Mesendoderm (in vitro differentiated cells): ENCODE data around the gene DNAJC4.
A peak's percentile ranks its signal among the peaks of the same experiment; 100 is the strongest.

Experiments
- DNase-seq: peaks from one replicate; pipeline ENCODE4 v3.0.0; 2013
- H2AK5ac ChIP-seq: 2 replicates; pipeline ENCODE4 v1.6.1; 2013; ENCODE audit warnings: low read length, inconsistent platforms
- H2BK120ac ChIP-seq: 2 replicates; pipeline ENCODE4 v1.6.1; 2013; ENCODE audit warnings: low read depth, mild to moderate bottlenecking, low read length, moderate library complexity, mixed read lengths
- H2BK15ac ChIP-seq: replicated peaks from 2 replicates; pipeline ENCODE4 v1.6.1; 2013; ENCODE audit warnings: low read depth, mild to moderate bottlenecking, moderate library complexity
- H2BK5ac ChIP-seq: 2 replicates; pipeline ENCODE4 v1.6.1; 2013; ENCODE audit warnings: low read length, inconsistent platforms
- H3K18ac ChIP-seq: 2 replicates; pipeline ENCODE4 v1.6.1; 2013; ENCODE audit warnings: mild to moderate bottlenecking, low read length, mixed read lengths
- H3K23ac ChIP-seq: one replicate; pipeline ENCODE4 v1.6.1; 2013; ENCODE audit warnings: low read length
- H3K27ac ChIP-seq: 2 replicates; pipeline ENCODE4 v1.5.1; 2013; ENCODE audit warnings: low read depth, mild to moderate bottlenecking, inconsistent platforms, low read length, moderate library complexity
- H3K27me3 ChIP-seq: 2 replicates; pipeline ENCODE4 v1.6.1; 2013; ENCODE audit warnings: low read length, control low read depth, mild to moderate bottlenecking, inconsistent platforms; ENCODE audit not compliant: insufficient read depth, poor library complexity
- H3K36me3 ChIP-seq: 2 replicates; pipeline ENCODE4 v1.6.1; 2013; ENCODE audit warnings: low read length, inconsistent platforms; ENCODE audit not compliant: control insufficient read depth, insufficient read depth
- H3K4ac ChIP-seq: one replicate; pipeline ENCODE4 v1.6.1; 2013; ENCODE audit warnings: low read depth, mild to moderate bottlenecking, low read length, moderate library complexity
- H3K4me1 ChIP-seq: 2 replicates; pipeline ENCODE4 v1.6.1; 2013; ENCODE audit warnings: low read depth, low read length, inconsistent platforms; ENCODE audit not compliant: control insufficient read depth
- H3K4me2 ChIP-seq: 2 replicates; pipeline ENCODE4 v1.6.1; 2013; ENCODE audit warnings: low read length
- H3K4me3 ChIP-seq: 2 replicates; pipeline ENCODE4 v1.5.1; 2013; ENCODE audit warnings: mild to moderate bottlenecking, low read length
- H3K56ac ChIP-seq: one replicate; pipeline ENCODE4 v1.6.1; 2013; ENCODE audit warnings: low read length
- H3K79me1 ChIP-seq: 2 replicates; pipeline ENCODE4 v1.6.1; 2013; ENCODE audit warnings: low read length, inconsistent platforms
- H3K79me2 ChIP-seq: 2 replicates; pipeline ENCODE4 v1.6.1; 2013; ENCODE audit warnings: mild to moderate bottlenecking, low read length; ENCODE audit not compliant: control insufficient read depth, insufficient read depth
- H3K9ac ChIP-seq: 2 replicates; pipeline ENCODE4 v1.6.1; 2013; ENCODE audit warnings: low read length, inconsistent platforms
- H4K5ac ChIP-seq: one replicate; pipeline ENCODE4 v1.6.1; 2013; ENCODE audit warnings: low read length
- H4K8ac ChIP-seq: one replicate; pipeline ENCODE4 v1.6.1; 2013; ENCODE audit warnings: low read depth, mild to moderate bottlenecking, control low read depth, low read length, moderate library complexity
- WGBS: extraction: QIAGEN DNeasy Blood & Tissue Kit; methylation state at CpG from one replicate; pipeline ENCODE4 v1.1.7; 2013; ENCODE audit warnings: low lambda C conversion rate, missing lambda C conversion rate; ENCODE audit not compliant: insufficient coverage; ENCODE audit errors: extremely low coverage; 5-methylcytosine and 5-hydroxymethylcytosine counted together

Gene DNAJC4

GRCh38 chr11:64232967-64233315, 2.6 kb downstream of the DNAJC4 start:
- no peak overlapping the region for H2BK5ac ChIP-seq
- no peak overlapping the region for H3K27ac ChIP-seq
- no peak overlapping the region for H2BK15ac ChIP-seq
- no peak overlapping the region for H2BK120ac ChIP-seq
- no CpG with 5 or more reads among the region's 8 CpGs for WGBS
- no peak overlapping the region for H3K23ac ChIP-seq
- H3K56ac ChIP-seq = no peak overlapping the region
- no peak overlapping the region for H3K4me2 ChIP-seq
- no peak overlapping the region for H2AK5ac ChIP-seq
- no peak overlapping the region for H3K9ac ChIP-seq
- no peak overlapping the region for H3K4me3 ChIP-seq
- H4K5ac ChIP-seq = no peak overlapping the region
- peaks cover 4% of the 10 kb centered on the region for H3K4me1 ChIP-seq
- no peaks in the 10 kb centered on the region for H3K27me3 ChIP-seq
- no peak overlapping the region for H4K8ac ChIP-seq
- no peaks in the 10 kb centered on the region for H3K79me2 ChIP-seq
- H3K79me1 ChIP-seq = no peaks in the 10 kb centered on the region
- no peak overlapping the region for H3K4ac ChIP-seq
- no peaks in the 10 kb centered on the region for H3K36me3 ChIP-seq
- no peak for DNase-seq
- H3K18ac ChIP-seq = no peak overlapping the region

- no peaks in the 10 kb centered on the region for H3K79me1 ChIP-seq
- peak within 1 kb of the TSS; percentile 74 for H3K4ac ChIP-seq
- H3K18ac ChIP-seq = peak within 1 kb of the TSS; percentile 81
- H3K79me2 ChIP-seq = no peaks in the 10 kb centered on the region
- H3K4me3 ChIP-seq = peak within 1 kb of the TSS; percentile 31
- no peaks in the 10 kb centered on the region for H3K36me3 ChIP-seq
- H2BK120ac ChIP-seq = no peak within 1 kb of the TSS
- WGBS = no CpG with 5 or more reads among the region's 62 CpGs
- H3K4me2 ChIP-seq = peak within 1 kb of the TSS; percentile 45
- H2AK5ac ChIP-seq = no peak within 1 kb of the TSS
- no peak within 1 kb of the TSS for H3K23ac ChIP-seq
- peak within 1 kb of the TSS; percentile 84 for H3K56ac ChIP-seq
- H2BK15ac ChIP-seq = no peak within 1 kb of the TSS
- peak within 1 kb of the TSS; percentile 76 for H3K9ac ChIP-seq
- H3K27ac ChIP-seq = no peak within 1 kb of the TSS
- peaks cover 4% of the 10 kb centered on the region for H3K4me1 ChIP-seq
- H3K27me3 ChIP-seq = no peaks in the 10 kb centered on the region
- no peak for DNase-seq
- no peak within 1 kb of the TSS for H2BK5ac ChIP-seq
- H4K8ac ChIP-seq = peak within 1 kb of the TSS; percentile 28
- H4K5ac ChIP-seq = no peak within 1 kb of the TSS
Measured at GRCh38 chr11:64233913-64234586, 3.7 kb downstream of the DNAJC4 start, which contains the start of gene VEGFB. Gene VEGFB (plus strand): TSS chr11:64234584. CDS start chr11:64234834, 250 bp downstream.

GRCh38 chr11:64234647-64235379, 4.5 kb downstream of the DNAJC4 start:
- Histone ChIP-seq H3K4me2 (peak overlapping the region; percentile 45), H3K79me2 (no peaks in the 10 kb centered on the region), H2BK5ac (no peak overlapping the region), H3K18ac (peak overlapping the region; percentile 81), H2BK15ac (no peak overlapping the region), H3K23ac (no peak overlapping the region), H3K4me3 (peak overlapping the region; percentile 17), H4K5ac (no peak overlapping the region), H3K9ac (peak overlapping the region; percentile 76), H3K27me3 (no peaks in the 10 kb centered on the region), H2BK120ac (no peak overlapping the region), H3K56ac (peak overlapping the region; percentile 84), H3K27ac (no peak overlapping the region), H3K4me1 (peaks cover 4% of the 10 kb centered on the region), H4K8ac (peak overlapping the region; percentile 28), H3K36me3 (no peaks in the 10 kb centered on the region), H3K4ac (peak overlapping the region; percentile 74), H3K79me1 (no peaks in the 10 kb centered on the region), H2AK5ac (no peak overlapping the region)
- no peak for DNase-seq
- no CpG with 5 or more reads among the region's 80 CpGs for WGBS

- no peak overlapping the region for H3K4me3 ChIP-seq
- H3K18ac ChIP-seq = no peak overlapping the region
- no peak overlapping the region for H4K5ac ChIP-seq
- no peak overlapping the region for H2BK5ac ChIP-seq
- no peak overlapping the region for H2BK120ac ChIP-seq
- no peaks in the 10 kb centered on the region for H3K36me3 ChIP-seq
- H3K27me3 ChIP-seq = no peaks in the 10 kb centered on the region
- no peaks in the 10 kb centered on the region for H3K79me2 ChIP-seq
- no peak overlapping the region for H2BK15ac ChIP-seq
- H3K9ac ChIP-seq = peak overlapping the region; percentile 76
- peaks cover 10% of the 10 kb centered on the region for H3K4me1 ChIP-seq
- no peak overlapping the region for H3K4ac ChIP-seq
- WGBS = no CpG with 5 or more reads among the region's 12 CpGs
- DNase-seq = no peak
- H3K56ac ChIP-seq = peak overlapping the region; percentile 84
- no peak overlapping the region for H2AK5ac ChIP-seq
- H3K4me2 ChIP-seq = peak overlapping the region; percentile 45
- no peak overlapping the region for H3K23ac ChIP-seq
- H4K8ac ChIP-seq = no peak overlapping the region
- H3K79me1 ChIP-seq = no peaks in the 10 kb centered on the region
- H3K27ac ChIP-seq = no peak overlapping the region
Measured at GRCh38 chr11:64235437-64236161, 5.3 kb downstream of the DNAJC4 start.

GRCh38 chr11:64237484-64237951, 7.2 kb downstream of the DNAJC4 start:
- Histone ChIP-seq H3K4ac (no peak overlapping the region), H3K4me1 (peaks cover 8% of the 10 kb centered on the region), H3K79me2 (peaks cover under 1% of the 10 kb centered on the region)

More at GRCh38 chr11:64237484-64237951, 7.2 kb downstream of the DNAJC4 start:
- DNase-seq = no peak
- Histone ChIP-seq H2BK15ac (no peak overlapping the region), H3K36me3 (no peaks in the 10 kb centered on the region), H3K4me3 (no peak overlapping the region), H3K18ac (no peak overlapping the region), H3K27ac (no peak overlapping the region), H3K23ac (no peak overlapping the region), H3K79me1 (peaks cover 2% of the 10 kb centered on the region), H3K27me3 (no peaks in the 10 kb centered on the region), H3K56ac (no peak overlapping the region), H4K8ac (no peak overlapping the region), H2BK5ac (no peak overlapping the region), H2AK5ac (no peak overlapping the region), H3K4me2 (no peak overlapping the region), H3K9ac (no peak overlapping the region), H4K5ac (no peak overlapping the region), H2BK120ac (no peak overlapping the region)
- no CpG with 5 or more reads among the region's 12 CpGs for WGBS
